Ascending aorta (tissue), 2 donors: ENCODE data around the gene RHBDF2. TPM values are rescaled to one million over a fixed set of nuclear protein-coding genes. Genes with fewer than 3 reads are reported as not detected.
"Not testable (repeated sequence)": the region's sequence is repeated elsewhere in the genome, so short reads cannot be mapped to it uniquely, and the experiment has no call there.

ENCODE experiments used
- DNase-seq, 2 donors: peaks; one replicate each; pipeline ENCODE4 v3.0.0-alpha.2; 2019; ENCODE audit warnings: low spot score in 2 of 2
- H3K27ac ChIP-seq, 2 donors: fragments of 200-600 bp; sonication (generic); one replicate each; pipeline ENCODE4 v1.5.1; 2016 to 2017; ENCODE audit warnings: mild to moderate bottlenecking in 1 of 2
- H3K27me3 ChIP-seq: fragments of 200-600 bp; sonication (generic); one replicate; pipeline ENCODE4 v1.5.1; 2017
- H3K36me3 ChIP-seq, 2 donors: fragments of 200-600 bp; sonication (generic); one replicate each; pipeline ENCODE4 v1.5.1; 2016
- H3K4me1 ChIP-seq, 2 donors: fragments of 200-600 bp; sonication (generic); one replicate each; pipeline ENCODE4 v1.5.1; 2016 to 2017; ENCODE audit warnings: mild to moderate bottlenecking in 1 of 2
- H3K4me3 ChIP-seq, 2 donors: fragments of 200-600 bp; sonication (generic); one replicate each; pipeline ENCODE4 v1.5.1; 2016 to 2017; ENCODE audit warnings: mild to moderate bottlenecking in 1 of 2
- H3K9me3 ChIP-seq, 2 donors: fragments of 200-600 bp; sonication (generic); one replicate each; pipeline ENCODE4 v1.5.1; 2016
- CTCF ChIP-seq, 3 experiments: fragments of 200-600 bp in 2 of 3; fragments of 450-650 bp in 1 of 3; sonication (generic) in 2 of 3; IDR thresholded peaks; one replicate each; pipeline ENCODE4 v1.5.1; 2016 to 2019; ENCODE audit warnings: antibody characterized with exemption in 3 of 3, mild to moderate bottlenecking in 1 of 3, moderate library complexity in 1 of 3
- intact Hi-C: fragments of 100-400 bp; cut with DNase I; formaldehyde crosslinking; loops from one replicate; pipeline ENCODE4 v1.15.1; 2023
- total RNA-seq: library from RNA; depleted of rRNA; stranded (reverse); fragments of >200 nt; gene quantifications from one replicate; pipeline ENCODE4 v1.1.0, GENCODE V29; 2016

The RHBDF2 gene
- total RNA-seq, 1 donor from 2014 or later: 12.7 TPM

DNA sequence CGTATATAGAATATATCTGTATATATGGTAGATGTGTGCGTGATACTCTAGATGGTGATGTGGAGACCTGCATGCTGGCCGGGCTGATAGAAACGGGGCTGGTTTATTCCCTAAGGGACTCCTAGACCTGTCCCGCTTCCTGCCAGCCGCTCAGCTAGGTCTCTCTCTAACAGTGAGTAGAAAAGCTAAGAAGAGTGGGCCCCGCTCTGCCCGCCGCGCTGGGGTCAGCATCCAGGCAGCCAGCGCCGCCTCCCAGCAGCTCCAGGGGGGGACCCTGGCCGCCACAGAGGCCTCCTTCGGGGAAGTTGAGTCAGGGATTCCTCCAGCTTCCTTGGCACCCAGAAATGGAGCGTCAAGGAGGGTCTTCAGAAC is 26.9 kb upstream of the RHBDF2 start:
- TF ChIP-seq CTCF (IDR thresholded peaks at IDR 0.05): no peak
- no peak for DNase-seq
- Histone ChIP-seq H3K36me3 (no peaks in the 10 kb centered on the region), H3K27me3 (no peaks in the 10 kb centered on the region), H3K27ac (peak overlapping the region; percentile 93 to 95), H3K9me3 (no peaks in the 10 kb centered on the region), H3K4me3 (peak overlapping the region in 1 of 2 donors; percentile 39), H3K4me1 (peaks cover 22 to 36% of the 10 kb centered on the region in 2 donors)
- intact Hi-C loops: loop anchor here (10.0 kb wide), 1 partner anchor 187 kb away; the partner anchor contains the start of gene MXRA7

DNA sequence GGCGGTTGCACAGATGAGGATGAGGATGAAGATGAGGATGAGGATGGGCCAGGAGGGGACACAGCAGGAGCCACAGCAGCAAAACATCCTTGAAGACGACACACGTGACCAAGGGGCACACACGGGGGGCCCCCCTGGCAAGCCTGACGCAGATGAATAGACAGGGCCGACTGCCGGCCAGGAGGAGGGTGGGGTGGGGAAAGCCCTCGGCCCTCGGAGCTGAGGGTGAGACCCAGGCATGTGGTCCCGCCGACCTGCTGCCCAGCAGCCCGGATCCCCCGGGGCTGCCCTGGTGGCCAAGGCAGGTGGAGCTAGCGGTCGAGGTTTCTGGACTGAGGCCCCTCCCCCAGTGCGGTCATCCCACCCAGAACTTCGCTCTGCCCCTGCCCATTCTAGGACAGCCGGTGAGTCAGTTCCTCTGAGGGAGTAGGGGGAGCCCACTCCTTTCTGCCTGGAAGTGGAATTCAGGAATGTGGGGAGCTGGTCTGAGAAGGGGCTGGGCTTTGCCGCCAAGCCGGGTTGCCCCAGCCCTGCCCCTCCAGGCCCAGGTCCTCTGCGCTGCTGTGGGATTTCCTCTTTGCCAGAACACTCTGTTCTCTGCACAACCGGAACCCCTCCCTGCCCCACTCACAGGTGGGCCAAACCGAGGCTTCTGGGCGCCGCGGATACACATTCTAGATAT is 26.3 kb upstream of the RHBDF2 start:
- Histone ChIP-seq H3K36me3 (no peaks in the 10 kb centered on the region), H3K9me3 (no peaks in the 10 kb centered on the region), H3K27ac (peak overlapping the region; percentile 93 to 95), H3K4me1 (peaks cover 22 to 36% of the 10 kb centered on the region in 2 donors), H3K27me3 (no peaks in the 10 kb centered on the region), H3K4me3 (peak overlapping the region in 1 of 2 donors; percentile 39)
- peak in 2 of 3 experiments; percentile 27 to 32 for TF ChIP-seq CTCF (IDR thresholded peaks at IDR 0.05)
- DNase-seq: peak; percentile 66 to 86
- intact Hi-C loops: loop anchor here (10.0 kb wide), 1 partner anchor 187 kb away; the partner anchor contains the start of gene MXRA7

DNA sequence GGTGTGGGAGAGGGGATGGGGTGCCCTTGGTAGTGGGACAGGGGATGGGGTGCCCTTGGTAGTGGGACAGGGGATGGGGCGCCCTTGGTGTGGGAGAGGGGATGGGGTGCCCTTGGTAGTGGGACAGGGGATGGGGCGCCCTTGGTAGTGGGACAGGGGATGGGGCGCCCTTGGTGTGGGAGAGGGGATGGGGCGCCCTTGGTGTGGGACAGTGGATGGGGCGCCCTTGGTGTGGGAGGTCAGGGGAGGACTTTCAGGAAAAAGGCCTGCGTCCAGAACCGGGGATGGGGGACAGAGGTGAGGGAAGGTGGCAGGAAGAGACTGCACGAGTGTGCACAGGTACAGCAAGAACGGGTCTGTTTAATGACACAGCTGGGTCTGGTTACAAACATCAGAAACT is 25.8 kb upstream of the RHBDF2 start:
- intact Hi-C loops: loop anchor here (10.0 kb wide), 1 partner anchor 188 kb away; the partner anchor contains the start of gene MXRA7
- H3K27me3 ChIP-seq, H3K9me3 ChIP-seq, H3K36me3 ChIP-seq, DNase-seq: not testable (repeated sequence)
- peaks cover 22 to 36% of the 10 kb centered on the region in 2 donors for H3K4me1 ChIP-seq
- peak overlapping the region; percentile 93 to 95 for H3K27ac ChIP-seq
- H3K4me3 ChIP-seq: peak overlapping the region in 1 of 2 donors; percentile 39

DNA sequence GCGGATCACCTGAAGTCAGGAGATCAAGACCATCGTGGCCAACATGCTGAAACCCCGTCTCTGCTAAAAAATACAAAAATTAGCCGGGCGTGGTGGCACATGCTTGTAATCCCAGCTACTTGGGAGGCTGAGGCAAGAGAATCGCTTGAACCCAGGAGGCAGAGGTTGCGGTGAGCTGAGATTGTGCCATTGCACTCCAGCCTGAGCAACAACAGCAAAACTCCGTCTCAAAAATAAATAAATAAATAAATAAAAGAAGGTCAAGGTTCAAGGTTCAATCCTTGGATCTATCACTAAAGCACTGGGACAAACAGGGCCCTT is 24.2 kb upstream of the RHBDF2 start:
- H3K9me3 ChIP-seq, H3K27me3 ChIP-seq, H3K27ac ChIP-seq, H3K4me3 ChIP-seq, DNase-seq, H3K36me3 ChIP-seq: not testable (repeated sequence)
- H3K4me1 ChIP-seq: peaks cover 19 to 28% of the 10 kb centered on the region in 2 donors
- intact Hi-C loops: loop anchor here (10.0 kb wide), 1 partner anchor 189 kb away; the partner anchor contains the start of gene MXRA7

- no peak overlapping the region for H3K27ac ChIP-seq
- H3K27me3 ChIP-seq: no peaks in the 10 kb centered on the region
- H3K36me3 ChIP-seq: no peaks in the 10 kb centered on the region
- TF ChIP-seq CTCF (IDR thresholded peaks at IDR 0.05): no peak
- H3K9me3 ChIP-seq: no peaks in the 10 kb centered on the region
- intact Hi-C loops: loop anchor here (10.0 kb wide), 1 partner anchor 190 kb away; the partner anchor contains the start of gene MXRA7
- H3K4me1 ChIP-seq: peaks cover 14 to 22% of the 10 kb centered on the region in 2 donors
- no peak overlapping the region for H3K4me3 ChIP-seq
- DNase-seq: no peak
Observed at GRCh38 chr17:76524598-76525512, 23.6 kb upstream of the RHBDF2 start.

GRCh38 chr17:76523084-76524037 is 22.1 kb upstream of the RHBDF2 start:
- Histone ChIP-seq H3K4me1 (peaks cover 3 to 7% of the 10 kb centered on the region in 2 donors), H3K4me3 (no peak overlapping the region), H3K27me3 (no peaks in the 10 kb centered on the region), H3K9me3 (no peaks in the 10 kb centered on the region), H3K27ac (no peak overlapping the region), H3K36me3 (no peaks in the 10 kb centered on the region)
- TF ChIP-seq CTCF (IDR thresholded peaks at IDR 0.05): peak; percentile 99 to 100 (median 100)
- intact Hi-C loops: loop anchor here (1.0 to 10.0 kb wide), 4 partner anchors 24 to 191 kb away; partner anchors contain the start of gene MXRA7
- DNase-seq: peak in 1 of 2 donors; percentile 84

- H3K9me3 ChIP-seq: not testable (repeated sequence)
- intact Hi-C loops: loop anchor here (2.0 to 10.0 kb wide), 2 partner anchors 65 to 193 kb away; partner anchors contain the start of gene MXRA7
Observed at GRCh38 chr17:76521683-76522082, 20.5 kb upstream of the RHBDF2 start.

More at GRCh38 chr17:76521683-76522082, 20.5 kb upstream of the RHBDF2 start:
- not testable (repeated sequence) for H3K27ac ChIP-seq, H3K36me3 ChIP-seq, DNase-seq, H3K27me3 ChIP-seq, H3K4me3 ChIP-seq, H3K4me1 ChIP-seq
